Calu3 (cell line): ENCODE results near the gene OR13C5. TPM values are rescaled to one million over a fixed set of nuclear protein-coding genes. Genes with fewer than 3 reads are reported as not detected.

Source experiments
- BruUV-seq: library from RNA; stranded (reverse); fragments of 400-500 nt; replicated peaks from 2 replicates; lab custom pipeline; 2021; lab: Mats Ljungman, UMichigan
- CTCF ChIA-PET: fragments of 300-600 bp; sonication (Branson Sonifier 250); formaldehyde crosslinking; loops from one replicate; lab custom pipeline; 2022; ENCODE audit warnings: antibody characterized with exemption; lab: Charles Lee
- DNase-seq: peaks from one replicate; pipeline ENCODE4 v3.0.0; 2022
- H3K27ac Mint-ChIP-seq: one replicate; pipeline ENCODE4 v1.8.0; 2022; ENCODE audit warnings: mixed read lengths; ENCODE audit not compliant: unreplicated experiment
- H3K27me3 Mint-ChIP-seq: one replicate; pipeline ENCODE4 v1.8.0; 2022; ENCODE audit warnings: mixed read lengths; ENCODE audit not compliant: unreplicated experiment
- H3K36me3 Mint-ChIP-seq: one replicate; pipeline ENCODE4 v1.8.0; 2022; ENCODE audit warnings: mild to moderate bottlenecking, moderate library complexity, mixed read lengths; ENCODE audit not compliant: insufficient read depth, unreplicated experiment
- H3K4me1 Mint-ChIP-seq: one replicate; pipeline ENCODE4 v1.8.0; 2022; ENCODE audit warnings: mild to moderate bottlenecking, low read depth, mixed read lengths; ENCODE audit not compliant: unreplicated experiment
- H3K4me3 Mint-ChIP-seq: one replicate; pipeline ENCODE4 v1.8.0; 2022; ENCODE audit warnings: mild to moderate bottlenecking, low read depth, moderate library complexity, mixed read lengths; ENCODE audit not compliant: unreplicated experiment
- H3K9me3 Mint-ChIP-seq: one replicate; pipeline ENCODE4 v1.8.0; 2022; ENCODE audit warnings: low read depth, mixed read lengths; ENCODE audit not compliant: unreplicated experiment
- CTCF ChIP-seq: fragments of 200-600 bp; IDR thresholded peaks from one replicate; pipeline ENCODE4 v1.8.0; 2022; ENCODE audit warnings: antibody characterized with exemption; ENCODE audit not compliant: unreplicated experiment
- intact Hi-C: fragments of 100-400 bp; cut with micrococcal nuclease; formaldehyde crosslinking; loops from one replicate; pipeline ENCODE4 v1.10.0; 2022; ENCODE audit not compliant: unreplicated experiment
- total RNA-seq: library from RNA; stranded (reverse); gene quantifications from 2 replicates; pipeline ENCODE4 v1.2.3, GENCODE V29; 2022

Gene OR13C5
- total RNA-seq, 1 experiment from 2014 or later: not detected

GRCh38 chr9:104564358-104564757 is 34.9 kb downstream of the OR13C5 start:
- no peak overlapping the region for H3K4me3 Mint-ChIP-seq
- no peaks in the 10 kb centered on the region for H3K27me3 Mint-ChIP-seq

GRCh38 chr9:104556830-104557634 is 42.2 kb downstream of the OR13C5 start:
- no peak overlapping the region for H3K4me3 Mint-ChIP-seq
- BruUV-seq: no TSS peak
- CTCF ChIA-PET: no interaction called here
- no peak for DNase-seq
- no peak for TF ChIP-seq CTCF
- no peaks in the 10 kb centered on the region for H3K27me3 Mint-ChIP-seq
- H3K36me3 Mint-ChIP-seq: no peaks in the 10 kb centered on the region
- intact Hi-C loops: no loop called here
- no peaks in the 10 kb centered on the region for H3K4me1 Mint-ChIP-seq
- no peak overlapping the region for H3K27ac Mint-ChIP-seq
- H3K9me3 Mint-ChIP-seq: peaks cover 12% of the 10 kb centered on the region

More at GRCh38 chr9:104564358-104564757, 34.9 kb downstream of the OR13C5 start:
- intact Hi-C loops: no loop called here
- CTCF ChIA-PET: no interaction called here
- DNase-seq: no peak
- H3K9me3 Mint-ChIP-seq: peaks cover 5% of the 10 kb centered on the region
- BruUV-seq: no TSS peak
- no peaks in the 10 kb centered on the region for H3K4me1 Mint-ChIP-seq
- H3K27ac Mint-ChIP-seq: no peak overlapping the region
- H3K36me3 Mint-ChIP-seq: no peaks in the 10 kb centered on the region
- no peak for TF ChIP-seq CTCF

GRCh38 chr9:104555521-104555920 is 43.7 kb downstream of the OR13C5 start:
- H3K4me3 Mint-ChIP-seq: no peak overlapping the region
- no peak for TF ChIP-seq CTCF
- intact Hi-C loops: no loop called here
- no peak for DNase-seq
- CTCF ChIA-PET: no interaction called here
- H3K36me3 Mint-ChIP-seq: no peaks in the 10 kb centered on the region
- H3K27ac Mint-ChIP-seq: no peak overlapping the region
- no peaks in the 10 kb centered on the region for H3K4me1 Mint-ChIP-seq
- peaks cover 8% of the 10 kb centered on the region for H3K9me3 Mint-ChIP-seq
- H3K27me3 Mint-ChIP-seq: no peaks in the 10 kb centered on the region
- BruUV-seq: no TSS peak

DNA sequence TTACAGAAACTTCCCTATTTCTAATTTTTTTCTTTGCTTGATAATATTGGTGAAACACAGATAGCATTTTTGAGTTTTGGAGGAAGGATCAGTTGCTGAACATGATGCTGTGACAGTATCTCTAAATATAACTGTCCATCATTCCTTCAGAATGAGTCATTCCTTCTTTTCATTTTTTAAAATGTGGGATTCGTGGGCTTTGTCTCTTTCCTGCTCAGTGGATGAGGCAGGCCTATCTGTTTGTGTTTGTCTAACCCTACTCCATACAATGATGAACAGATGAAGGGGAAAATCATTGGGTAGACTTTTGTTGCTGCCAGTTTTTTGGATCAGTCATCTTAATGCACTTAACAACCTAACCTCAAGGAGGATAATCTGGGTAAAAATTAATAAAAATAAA is 46.0 kb downstream of the OR13C5 start:
- no peak for DNase-seq
- intact Hi-C loops: no loop called here
- Mint-ChIP-seq H3K9me3 (peaks cover 8% of the 10 kb centered on the region), H3K4me3 (no peak overlapping the region), H3K36me3 (no peaks in the 10 kb centered on the region), H3K27me3 (no peaks in the 10 kb centered on the region), H3K27ac (no peak overlapping the region), H3K4me1 (no peaks in the 10 kb centered on the region)
- no TSS peak for BruUV-seq
- TF ChIP-seq CTCF: no peak
- CTCF ChIA-PET: no interaction called here

Other genes starting within 250 kb of the OR13C5 start
- not detected in 2 replicates for gene OR13F1, start 95.2 kb downstream of the OR13C5 start, total RNA-seq
- not detected in 2 replicates for gene OR13C4, start 72.2 kb downstream of the OR13C5 start, total RNA-seq
- gene OR13C3, start 62.6 kb downstream of the OR13C5 start, total RNA-seq: not detected in 2 replicates
- gene OR13C8, start 30.2 kb downstream of the OR13C5 start, total RNA-seq: not detected in 2 replicates
- gene OR13C2, start 6.2 kb upstream of the OR13C5 start, total RNA-seq: not detected in 2 replicates
- not detected in 2 replicates for gene OR13C9, start 18.8 kb upstream of the OR13C5 start, total RNA-seq
- not detected in 2 replicates for gene OR13D1, start 95.1 kb upstream of the OR13C5 start, total RNA-seq
- 7.4 and 8.0 TPM in 2 replicates for gene NIPSNAP3A, start 148.3 kb upstream of the OR13C5 start, total RNA-seq
- gene NIPSNAP3B, start 164.7 kb upstream of the OR13C5 start, total RNA-seq: 0.83 and 1.1 TPM in 2 replicates